Measurements from ENCODE around the gene APBB2.

The APBB2 gene

GRCh38 chr4:40987151-40987550, 227.2 kb downstream of the APBB2 start:
- H3K4me3 ChIP-seq (replicated peaks in 1 of 2; ENCODE audit: low read depth in 2 of 2, low read length in 2 of 2) = no peak overlapping the region
- TF ChIP-seq, protein P1, sequence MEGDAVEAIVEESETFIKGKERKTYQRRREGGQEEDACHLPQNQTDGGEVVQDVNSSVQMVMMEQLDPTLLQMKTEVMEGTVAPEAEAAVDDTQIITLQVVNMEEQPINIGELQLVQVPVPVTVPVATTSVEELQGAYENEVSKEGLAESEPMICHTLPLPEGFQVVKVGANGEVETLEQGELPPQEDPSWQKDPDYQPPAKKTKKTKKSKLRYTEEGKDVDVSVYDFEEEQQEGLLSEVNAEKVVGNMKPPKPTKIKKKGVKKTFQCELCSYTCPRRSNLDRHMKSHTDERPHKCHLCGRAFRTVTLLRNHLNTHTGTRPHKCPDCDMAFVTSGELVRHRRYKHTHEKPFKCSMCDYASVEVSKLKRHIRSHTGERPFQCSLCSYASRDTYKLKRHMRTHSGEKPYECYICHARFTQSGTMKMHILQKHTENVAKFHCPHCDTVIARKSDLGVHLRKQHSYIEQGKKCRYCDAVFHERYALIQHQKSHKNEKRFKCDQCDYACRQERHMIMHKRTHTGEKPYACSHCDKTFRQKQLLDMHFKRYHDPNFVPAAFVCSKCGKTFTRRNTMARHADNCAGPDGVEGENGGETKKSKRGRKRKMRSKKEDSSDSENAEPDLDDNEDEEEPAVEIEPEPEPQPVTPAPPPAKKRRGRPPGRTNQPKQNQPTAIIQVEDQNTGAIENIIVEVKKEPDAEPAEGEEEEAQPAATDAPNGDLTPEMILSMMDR (IDR thresholded peaks at IDR 0.05; ENCODE audit: low read depth, low read length) = no peak
- peak in 1 of 2 donors; percentile 31 for DNase-seq (ENCODE audit: low read depth in 2 of 2)

DNA sequence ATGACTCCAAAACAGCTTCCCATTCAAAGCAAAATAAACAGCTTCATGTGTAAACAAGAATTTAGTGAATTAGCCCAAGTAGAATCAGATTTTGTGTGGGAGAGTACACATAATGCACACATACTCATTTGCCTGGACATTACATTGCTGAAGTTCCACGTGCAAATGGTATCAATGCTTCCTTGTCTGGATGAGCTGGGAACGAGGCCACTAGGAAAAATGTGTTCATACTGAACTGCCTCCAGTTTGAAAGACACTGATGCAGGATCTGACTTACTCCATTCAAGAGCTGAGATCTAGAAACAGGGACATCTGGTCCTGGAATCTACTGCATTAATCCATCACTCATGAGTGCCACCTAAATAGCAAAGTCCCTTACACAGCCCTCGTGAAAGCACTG, 228.0 kb downstream of the APBB2 start:
- DNase-seq (ENCODE audit: low read depth in 2 of 2) = peak in 1 of 2 donors; percentile 32
- no peak overlapping the region for H3K4me3 ChIP-seq (replicated peaks in 1 of 2; ENCODE audit: low read depth in 2 of 2, low read length in 2 of 2)
- TF ChIP-seq, protein P1 (IDR thresholded peaks at IDR 0.05; ENCODE audit: low read depth, low read length) = no peak

DNA sequence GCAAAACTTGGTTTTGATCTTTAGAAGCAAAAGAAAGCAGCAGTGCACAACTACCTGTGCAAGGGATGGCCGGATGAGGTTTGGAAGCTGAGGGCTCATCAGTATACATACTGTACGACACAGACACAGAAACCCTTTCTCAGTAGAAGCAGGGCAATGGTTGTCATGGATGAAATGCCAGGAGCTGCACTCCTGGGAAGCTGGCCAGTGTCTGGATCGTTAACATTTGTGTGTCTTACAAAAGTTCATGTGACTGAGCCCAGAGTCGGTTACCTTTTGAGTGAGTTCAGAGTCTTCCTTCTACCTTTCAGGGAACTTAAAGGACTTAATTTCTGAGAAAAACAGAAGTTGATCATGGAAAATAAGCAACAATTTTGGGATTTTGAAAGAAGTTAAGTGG, 230.3 kb downstream of the APBB2 start:
- TF ChIP-seq, protein P1 (IDR thresholded peaks at IDR 0.05; ENCODE audit: low read depth, low read length) = no peak
- DNase-seq (ENCODE audit: low read depth in 2 of 2) = peak in 1 of 2 donors; percentile 28
- no peak overlapping the region for H3K4me3 ChIP-seq (replicated peaks in 1 of 2; ENCODE audit: low read depth in 2 of 2, low read length in 2 of 2)

GRCh38 chr4:40980318-40980883, 233.9 kb downstream of the APBB2 start:
- DNase-seq (ENCODE audit: low read depth in 2 of 2) = peak in 1 of 2 donors; percentile 55
- H3K4me3 ChIP-seq (replicated peaks in 1 of 2; ENCODE audit: low read depth in 2 of 2, low read length in 2 of 2) = no peak overlapping the region
- TF ChIP-seq, protein P1 (IDR thresholded peaks at IDR 0.05; ENCODE audit: low read depth, low read length) = peak; percentile 54

GRCh38 chr4:40978548-40978947, 235.8 kb downstream of the APBB2 start:
- TF ChIP-seq, protein P1 (IDR thresholded peaks at IDR 0.05; ENCODE audit: low read depth, low read length) = no peak
- no peak overlapping the region for H3K4me3 ChIP-seq (replicated peaks in 1 of 2; ENCODE audit: low read depth in 2 of 2, low read length in 2 of 2)
- DNase-seq (ENCODE audit: low read depth in 2 of 2) = no peak

DNA sequence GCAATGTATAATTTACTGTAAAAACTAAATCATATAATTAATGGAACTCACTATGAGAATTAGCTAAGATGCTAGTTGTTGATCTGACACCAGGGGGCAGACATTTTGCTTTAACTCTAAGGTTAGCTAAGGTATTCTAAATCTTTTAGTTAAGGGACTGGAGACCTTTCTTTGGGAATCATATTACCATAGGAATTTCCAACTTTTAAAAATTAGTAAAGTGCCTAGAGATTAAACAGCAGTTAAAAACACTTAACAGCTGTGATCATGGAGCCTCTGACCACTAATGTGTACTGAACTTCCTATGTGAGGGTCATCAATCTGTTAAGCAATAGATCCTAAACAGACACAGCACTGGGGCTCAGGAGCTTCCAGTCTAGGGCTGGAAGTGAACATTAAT, 238.0 kb downstream of the APBB2 start:
- H3K4me3 ChIP-seq (replicated peaks in 1 of 2; ENCODE audit: low read depth in 2 of 2, low read length in 2 of 2) = no peak overlapping the region
- peak; percentile 78 to 80 for DNase-seq (ENCODE audit: low read depth in 2 of 2)
- TF ChIP-seq, protein P1 (IDR thresholded peaks at IDR 0.05; ENCODE audit: low read depth, low read length) = peak; percentile 54

GRCh38 chr4:40972722-40973121, 241.6 kb downstream of the APBB2 start:
- TF ChIP-seq, protein P1 (IDR thresholded peaks at IDR 0.05; ENCODE audit: low read depth, low read length) = no peak

More at GRCh38 chr4:40972722-40973121, 241.6 kb downstream of the APBB2 start:
- DNase-seq (ENCODE audit: low read depth in 2 of 2) = no peak
- no peak overlapping the region for H3K4me3 ChIP-seq (replicated peaks in 1 of 2; ENCODE audit: low read depth in 2 of 2, low read length in 2 of 2)
